HepG2 (cell line): ENCODE measurements around the gene DSE. TPM values are rescaled to one million over a fixed set of nuclear protein-coding genes. Genes with fewer than 3 reads are reported as not detected.

Source experiments
- ATAC-seq: fragments of 200-7000 bp; cut with Tn5 transposase; 3 replicates; pipeline ENCODE4 v1.9.1; 2020; ENCODE audit warnings: mild to moderate bottlenecking, moderate library complexity
- BruUV-seq: library from RNA; stranded (reverse); fragments of 400-500 nt; replicated peaks from 2 replicates; lab custom pipeline; 2021; lab: Mats Ljungman, UMichigan
- CTCF ChIA-PET: fragments of 300-600 bp; formaldehyde crosslinking; extraction: SDS; loops from one replicate; lab custom pipeline; 2021; ENCODE audit warnings: low total read pairs, inconsistent platforms, low intra/inter-chr PET ratio; lab: Yijun Ruan, JAX
- POLR2A ChIA-PET: fragments of 350-600 bp; sonication (Branson Sonifier 250); formaldehyde crosslinking; loops from one replicate; lab custom pipeline; 2020; ENCODE audit warnings: antibody characterized with exemption, inconsistent platforms; lab: Yijun Ruan, JAX
- DNase-seq: peaks from one replicate; pipeline ENCODE4 v3.0.0-alpha.2; 2015; ENCODE audit warnings: low spot score
- FAIRE-seq: peaks from 3 replicates; lab custom pipeline; 2011; peaks lifted over from hg19 to GRCh38; lab: Jason Lieb, UNC
- H2AFZ ChIP-seq: one replicate; pipeline ENCODE4 v1.6.1; 2011; ENCODE audit warnings: low read length, inconsistent platforms
- H3K27ac ChIP-seq: fragments of 300-600 bp; 3 replicates; pipeline ENCODE4 v1.8.0; 2011; ENCODE audit warnings: mixed run types, mild to moderate bottlenecking, mixed read lengths, low read length, inconsistent platforms; ENCODE audit not compliant: insufficient read depth; ENCODE audit errors: extremely low read length
- H3K27me3 ChIP-seq, 2 experiments: fragments of 200-600 bp in 1 of 2; 2 replicates in 1 of 2; 3 replicates in 1 of 2; pipeline versions ENCODE4 v1.6.0 to v1.8.0; 2011; ENCODE audit warnings: low read length in 2 of 2, mild to moderate bottlenecking in 2 of 2, moderate library complexity in 2 of 2, inconsistent platforms in 1 of 2; ENCODE audit not compliant: insufficient read depth in 2 of 2, control insufficient read depth in 1 of 2
- H3K36me3 ChIP-seq, 2 experiments: fragments of 200-600 bp in 1 of 2; replicated peaks in 1 of 2; 2 replicates in 1 of 2; 3 replicates in 1 of 2; pipeline versions ENCODE4 v1.5.1 to v1.8.0; 2011; ENCODE audit warnings: low read length in 2 of 2, inconsistent platforms in 1 of 2; ENCODE audit not compliant: insufficient read depth in 2 of 2, control insufficient read depth in 1 of 2
- H3K4me1 ChIP-seq: 2 replicates; pipeline ENCODE4 v1.5.1; 2012; ENCODE audit warnings: low read length, inconsistent platforms; ENCODE audit not compliant: insufficient read depth
- H3K4me2 ChIP-seq: 2 replicates; pipeline ENCODE4 v1.6.0; 2011; ENCODE audit warnings: low read depth, low read length, inconsistent platforms
- H3K4me3 ChIP-seq, 3 experiments: fragments of 200-600 bp in 1 of 3; sonication (generic), shearing (Covaris generic) in 1 of 3; replicated peaks in 1 of 3; 2 replicates each; pipeline ENCODE4 v1.5.1; 2011 to 2016; ENCODE audit warnings: low read length in 3 of 3, inconsistent platforms in 2 of 3, low read depth in 2 of 3, mild to moderate bottlenecking in 2 of 3, control low read depth in 1 of 3, mixed read lengths in 1 of 3; ENCODE audit not compliant: insufficient read depth in 1 of 3
- H3K79me2 ChIP-seq: one replicate; pipeline ENCODE4 v1.6.1; 2011; ENCODE audit warnings: low read length, inconsistent platforms; ENCODE audit not compliant: insufficient read depth
- H3K9ac ChIP-seq: 2 replicates; pipeline ENCODE4 v1.6.0; 2011; ENCODE audit warnings: mild to moderate bottlenecking, low read depth, low read length, inconsistent platforms; ENCODE audit not compliant: insufficient read depth
- H3K9me3 ChIP-seq: 2 replicates; pipeline ENCODE4 v1.5.1; 2012; ENCODE audit warnings: mild to moderate bottlenecking, low read length
- H4K20me1 ChIP-seq: 2 replicates; pipeline ENCODE4 v1.6.0; 2011; ENCODE audit warnings: inconsistent platforms, mild to moderate bottlenecking, low read length, moderate library complexity; ENCODE audit not compliant: insufficient read depth
- ATAD3A ChIP-seq: sonication (generic); formaldehyde crosslinking; IDR thresholded peaks from 2 replicates; pipeline ENCODE4 v1.4.0; 2020; ENCODE audit warnings: missing genetic modification reagents
- BATF2 ChIP-seq: sonication (generic); formaldehyde crosslinking; IDR thresholded peaks from 2 replicates; pipeline ENCODE4 v1.8.0; 2022; ENCODE audit warnings: mild to moderate bottlenecking, missing genetic modification reagents, moderate library complexity
- E2F5 ChIP-seq: sonication (generic); formaldehyde crosslinking; conservative IDR thresholded peaks from 2 replicates; pipeline ENCODE4 v1.4.0; 2020; ENCODE audit warnings: missing genetic modification reagents
- EHMT2 ChIP-seq: fragments of 200-600 bp; sonication (generic); IDR thresholded peaks from 2 replicates; pipeline ENCODE4 v1.7.0; 2017; ENCODE audit warnings: antibody characterized with exemption, low read depth, low read length, borderline replicate concordance
- IRF9 ChIP-seq: sonication (generic); formaldehyde crosslinking; IDR thresholded peaks from 2 replicates; pipeline ENCODE4 v1.8.0; 2022; ENCODE audit warnings: missing genetic modification reagents, mild to moderate bottlenecking, borderline replicate concordance
- RAD21 ChIP-seq: fragments of 450-650 bp; formaldehyde crosslinking; IDR thresholded peaks from 2 replicates; pipeline ENCODE4 v1.5.0; 2020; ENCODE audit warnings: mild to moderate bottlenecking
- RFX5 ChIP-seq: IDR thresholded peaks from 2 replicates; pipeline ENCODE4 v1.6.1; 2011; ENCODE audit warnings: low read depth, low read length, improper control_type of control experiment
- RFXAP ChIP-seq: sonication (generic); formaldehyde crosslinking; IDR thresholded peaks from 2 replicates; pipeline ENCODE4 v1.4.0; 2020; ENCODE audit warnings: missing genetic modification reagents, borderline replicate concordance
- SALL2 ChIP-seq: sonication (generic); formaldehyde crosslinking; IDR thresholded peaks from 2 replicates; pipeline ENCODE4 v1.8.1; 2023; ENCODE audit warnings: mild to moderate bottlenecking, missing genetic modification reagents, inconsistent platforms
- SIN3B ChIP-seq: fragments of 150-350 bp; IDR thresholded peaks from 2 replicates; pipeline ENCODE4 v1.6.1; 2014; ENCODE audit warnings: low read length
- SUZ12 ChIP-seq: fragments of 150-350 bp; IDR thresholded peaks from 2 replicates; pipeline ENCODE4 v1.6.1; 2014; ENCODE audit warnings: low read depth, low read length
- THAP11 ChIP-seq: IDR thresholded peaks from 2 replicates; pipeline ENCODE4 v1.6.1; 2016; ENCODE audit warnings: missing biosample characterization, missing genetic modification reagents
- XBP1 ChIP-seq: sonication (generic); formaldehyde crosslinking; IDR thresholded peaks from 2 replicates; pipeline ENCODE4 v1.5.0; 2020; ENCODE audit warnings: missing genetic modification reagents
- ZFAT ChIP-seq: sonication (generic); formaldehyde crosslinking; conservative IDR thresholded peaks from 2 replicates; pipeline ENCODE4 v1.8.1; 2023; ENCODE audit warnings: missing genetic modification reagents, inconsistent platforms
- ZFP82 ChIP-seq: sonication (generic); formaldehyde crosslinking; IDR thresholded peaks from 2 replicates; pipeline ENCODE4 v1.5.1; 2020; ENCODE audit warnings: mild to moderate bottlenecking, missing genetic modification reagents, borderline replicate concordance
- ZNF142 ChIP-seq: sonication (generic); formaldehyde crosslinking; IDR thresholded peaks from 2 replicates; pipeline ENCODE4 v1.4.0; 2020; ENCODE audit warnings: missing genetic modification reagents
- ZNF205 ChIP-seq: IDR thresholded peaks from 2 replicates; pipeline ENCODE4 v1.6.1; 2018; ENCODE audit warnings: missing biosample characterization, missing genetic modification reagents
- ZNF224 ChIP-seq: sonication (generic); formaldehyde crosslinking; IDR thresholded peaks from 2 replicates; pipeline ENCODE4 v1.5.0; 2020; ENCODE audit warnings: mild to moderate bottlenecking, missing genetic modification reagents
- ZNF432 ChIP-seq: sonication (generic); formaldehyde crosslinking; IDR thresholded peaks from 2 replicates; pipeline ENCODE4 v1.5.0; 2020; ENCODE audit warnings: missing genetic modification reagents, mild to moderate bottlenecking, borderline replicate concordance
- ZNF792 ChIP-seq: IDR thresholded peaks from 2 replicates; pipeline ENCODE4 v1.6.1; 2016
- WGBS: methylation state at CpG from one replicate; pipeline ENCODE4 v1.1.6; 2017; ENCODE audit warnings: low lambda C conversion rate; 5-methylcytosine and 5-hydroxymethylcytosine counted together
- in situ Hi-C: cut with HindIII; loops from 2 replicates; pipeline ENCODE4 v1.10.0; 2017; ENCODE audit warnings: low pct_unique_long_range_greater_than_20kb; ENCODE audit not compliant: extremely low pct_ligation_motif_present
- intact Hi-C: fragments of 100-400 bp; cut with micrococcal nuclease; formaldehyde crosslinking; loops from one replicate; pipeline ENCODE4 v1.10.0; 2022; ENCODE audit not compliant: unreplicated experiment
- polyA plus RNA-seq, 8 experiments: library from polyadenylated mRNA; depleted of rRNA in 3 of 8; stranded (reverse) in 7 of 8; unstranded in 1 of 8; fragments of >200 nt; fragmentation: Illumina TruSeq in 4 of 8; extraction: Trizol in 4 of 8; gene quantifications; 2 replicates each; pipeline versions ENCODE4 v1.2.1 to v1.2.3, GENCODE V29; 2011 to 2016; ENCODE audit warnings: low read depth in 4 of 8, missing spikeins in 1 of 8, mixed read lengths in 1 of 8; ENCODE audit not compliant: insufficient read depth in 1 of 8
- total RNA-seq, 5 experiments: library from RNA; depleted of rRNA; stranded (reverse); fragments of >200 nt; fragmentation: Illumina TruSeq; extraction: Trizol; gene quantifications; 2 replicates each; pipeline ENCODE4 v1.2.3, GENCODE V29; 2016; ENCODE audit warnings: low read depth in 1 of 5

Gene DSE
- total and polyA plus RNA-seq, 2 of the 13 experiments (the other 11 are each of a cell fraction or from before 2014, with no cell fraction given) = 2.6 to 4.6 TPM

GRCh38 chr6:116355796-116356195 lies 15.0 kb upstream of the DSE start:
- no peak for ATAC-seq
- Histone ChIP-seq H3K4me1 (no peaks in the 10 kb centered on the region), H4K20me1 (no peaks in the 10 kb centered on the region), H3K27ac (no peak overlapping the region), H3K27me3 (no peaks in the 10 kb centered on the region), H3K4me3 (no peak overlapping the region), H3K36me3 (no peaks in the 10 kb centered on the region), H3K79me2 (no peaks in the 10 kb centered on the region), H2AFZ (no peak overlapping the region), H3K9me3 (no peaks in the 10 kb centered on the region), H3K4me2 (no peak overlapping the region), H3K9ac (no peak overlapping the region)
- TF ChIP-seq ZNF142 = no peak
- TF ChIP-seq E2F5 (CRISPR knock-in tag) = no peak
- no peak for TF ChIP-seq ZNF792 (CRISPR knock-in tag)
- no peak for TF ChIP-seq EHMT2
- no peak for TF ChIP-seq ZNF224 (CRISPR knock-in tag)
- no peak for TF ChIP-seq ZFAT (CRISPR knock-in tag)
- no peak for TF ChIP-seq SALL2 (CRISPR knock-in tag)
- no peak for TF ChIP-seq IRF9
- TF ChIP-seq ZNF432 (CRISPR knock-in tag) = no peak
- no peak for TF ChIP-seq ATAD3A (CRISPR knock-in tag)
- TF ChIP-seq SIN3B = no peak
- TF ChIP-seq RFXAP (CRISPR knock-in tag) = no peak
- no peak for TF ChIP-seq THAP11
- no peak for TF ChIP-seq ZNF205
- no peak for TF ChIP-seq SUZ12
- no peak for TF ChIP-seq ZFP82 (CRISPR knock-in tag)
- no peak for TF ChIP-seq XBP1 (CRISPR knock-in tag)
- TF ChIP-seq BATF2 (CRISPR knock-in tag) = no peak
- TF ChIP-seq RAD21 (CRISPR knock-in tag) = no peak
- no peak for TF ChIP-seq RFX5
- FAIRE-seq = no peak
- no TSS peak for BruUV-seq
- in situ Hi-C loops = no loop called here
- POLR2A ChIA-PET = no interaction called here
- DNase-seq = no peak
- 58% methylated on average over 3 of the region's 3 CpGs for WGBS
- CTCF ChIA-PET = no interaction called here
- intact Hi-C loops = no loop called here
